HepG2 (cell line): ENCODE measurements around the gene RARG. TPM values are rescaled to one million over a fixed set of nuclear protein-coding genes. Genes with fewer than 3 reads are reported as not detected.

Source experiments
- CREB1 ChIP-seq, 2 experiments: fragments of 450-650 bp in 1 of 2; IDR thresholded peaks; 2 replicates each; pipeline ENCODE4 v1.6.1; 2016 to 2017; ENCODE audit warnings: control low read depth in 1 of 2, mild to moderate bottlenecking in 1 of 2, missing compliant biosample characterization in 1 of 2, missing genetic modification characterization in 1 of 2
- HIVEP1 ChIP-seq: sonication (generic); formaldehyde crosslinking; IDR thresholded peaks from 2 replicates; pipeline ENCODE4 v1.4.0; 2020; ENCODE audit warnings: mild to moderate bottlenecking, missing genetic modification reagents
- HOXA3 ChIP-seq: sonication (generic); formaldehyde crosslinking; IDR thresholded peaks from 2 replicates; pipeline ENCODE4 v1.5.0; 2020; ENCODE audit warnings: missing genetic modification reagents
- KLF12 ChIP-seq: sonication (generic); formaldehyde crosslinking; IDR thresholded peaks from 2 replicates; pipeline ENCODE4 v1.4.0; 2020; ENCODE audit warnings: missing genetic modification reagents, borderline replicate concordance
- LCORL ChIP-seq, 2 experiments: fragments of 450-650 bp in 1 of 2; sonication (generic) in 1 of 2; formaldehyde crosslinking in 1 of 2; IDR thresholded peaks; 2 replicates each; pipeline versions ENCODE4 v1.5.0 to v1.6.1; 2017 to 2020; ENCODE audit warnings: antibody characterized with exemption in 1 of 2, missing genetic modification reagents in 1 of 2
- LRRFIP1 ChIP-seq: sonication (generic); formaldehyde crosslinking; conservative IDR thresholded peaks from 2 replicates; pipeline ENCODE4 v1.4.0; 2020; ENCODE audit warnings: missing genetic modification reagents
- MED1 ChIP-seq: sonication (generic); formaldehyde crosslinking; IDR thresholded peaks from 2 replicates; pipeline ENCODE4 v1.4.0; 2020; ENCODE audit warnings: missing genetic modification reagents
- MTF2 ChIP-seq: sonication (generic); formaldehyde crosslinking; IDR thresholded peaks from 2 replicates; pipeline ENCODE4 v1.5.0; 2020; ENCODE audit warnings: missing genetic modification reagents, borderline replicate concordance
- PRDM10 ChIP-seq: sonication (generic); formaldehyde crosslinking; IDR thresholded peaks from 2 replicates; pipeline ENCODE4 v1.4.0; 2020; ENCODE audit warnings: low read depth, missing genetic modification reagents
- RXRB ChIP-seq: IDR thresholded peaks from 2 replicates; pipeline ENCODE4 v1.6.1; 2016; ENCODE audit warnings: borderline replicate concordance, missing genetic modification reagents, missing compliant biosample characterization
- SOX13 ChIP-seq, 3 experiments: fragments of 450-650 bp in 1 of 3; sonication (generic) in 1 of 3; formaldehyde crosslinking in 1 of 3; IDR thresholded peaks in 2 of 3; conservative IDR thresholded peaks in 1 of 3; 2 replicates each; pipeline versions ENCODE4 v1.5.0 to v1.6.1; 2016 to 2020; ENCODE audit warnings: antibody characterized with exemption in 1 of 3, mild to moderate bottlenecking in 1 of 3, missing compliant biosample characterization in 1 of 3, missing genetic modification reagents in 1 of 3, moderate library complexity in 1 of 3
- SRSF9 ChIP-seq: fragments of 200-400 bp; formaldehyde crosslinking; IDR thresholded peaks from 2 replicates; pipeline ENCODE4 v1.6.1; 2018; ENCODE audit warnings: borderline replicate concordance, mild to moderate bottlenecking, low read depth, low read length; ENCODE audit not compliant: insufficient read depth, poor library complexity, severe bottlenecking
- ZBTB14 ChIP-seq: sonication (generic); formaldehyde crosslinking; IDR thresholded peaks from 2 replicates; pipeline ENCODE4 v1.4.0; 2020; ENCODE audit warnings: missing genetic modification reagents
- ZFAT ChIP-seq: sonication (generic); formaldehyde crosslinking; conservative IDR thresholded peaks from 2 replicates; pipeline ENCODE4 v1.8.1; 2023; ENCODE audit warnings: missing genetic modification reagents, inconsistent platforms
- ZNF281 ChIP-seq: sonication (generic); formaldehyde crosslinking; IDR thresholded peaks from 2 replicates; pipeline ENCODE4 v1.4.0; 2020; ENCODE audit warnings: missing genetic modification reagents, borderline replicate concordance
- ZNF766 ChIP-seq: sonication (generic); formaldehyde crosslinking; IDR thresholded peaks from 2 replicates; pipeline ENCODE4 v1.5.0; 2020; ENCODE audit warnings: missing genetic modification reagents, borderline replicate concordance
- ZNF776 ChIP-seq: sonication (generic); formaldehyde crosslinking; IDR thresholded peaks from 2 replicates; pipeline ENCODE4 v1.4.0; 2020; ENCODE audit warnings: mild to moderate bottlenecking, missing genetic modification reagents
- ZNF777 ChIP-seq: sonication (generic); formaldehyde crosslinking; IDR thresholded peaks from 2 replicates; pipeline ENCODE4 v1.4.0; 2020; ENCODE audit warnings: missing genetic modification reagents
- polyA plus RNA-seq, 8 experiments: library from polyadenylated mRNA; depleted of rRNA in 3 of 8; stranded (reverse) in 7 of 8; unstranded in 1 of 8; fragments of >200 nt; fragmentation: Illumina TruSeq in 4 of 8; extraction: Trizol in 4 of 8; gene quantifications; 2 replicates each; pipeline versions ENCODE4 v1.2.1 to v1.2.3, GENCODE V29; 2011 to 2016; ENCODE audit warnings: low read depth in 4 of 8, missing spikeins in 1 of 8, mixed read lengths in 1 of 8; ENCODE audit not compliant: insufficient read depth in 1 of 8
- total RNA-seq, 5 experiments: library from RNA; depleted of rRNA; stranded (reverse); fragments of >200 nt; fragmentation: Illumina TruSeq; extraction: Trizol; gene quantifications; 2 replicates each; pipeline ENCODE4 v1.2.3, GENCODE V29; 2016; ENCODE audit warnings: low read depth in 1 of 5

The RARG gene
- total and polyA plus RNA-seq, 2 of the 13 experiments (the other 11 are each of a cell fraction or from before 2014, with no cell fraction given) = 0.77 to 1.5 TPM

- TF ChIP-seq PRDM10 (CRISPR knock-in tag) (peak; percentile 88), MTF2 (peak; percentile 4; the same call in 1 of the 2 replicates), ZNF776 (CRISPR knock-in tag) (peak; percentile 36; the same call in 1 of the 2 replicates), ZBTB14 (CRISPR knock-in tag) (peak; percentile 97), ZNF281 (CRISPR knock-in tag) (peak; percentile 52; the same call in 1 of the 2 replicates), MED1 (0 out of 2 replicates have a peak, but pooled peaks have one; percentile 44), HIVEP1 (CRISPR knock-in tag) (no peak), CREB1 (IDR thresholded peaks at IDR 0.05) (no peak), CREB1 (CRISPR knock-in tag; IDR thresholded peaks at IDR 0.05) (no peak), KLF12 (CRISPR knock-in tag) (0 out of 2 replicates have a peak, but pooled peaks have one; percentile 35), ZNF777 (peak; percentile 59), RXRB (CRISPR knock-in tag) (peak; percentile 60; the same call in 1 of the 2 replicates), SOX13 (IDR thresholded peaks at IDR 0.05) (no peak), SOX13 (CRISPR knock-in tag; conservative IDR thresholded peaks at IDR 0.05 in 1 of 2, IDR thresholded peaks at IDR 0.05 in 1 of 2) (peak in 1 of 2 experiments; percentile 31; a peak in 1 of 4 replicates), LCORL (IDR thresholded peaks at IDR 0.05) (no peak), LCORL (CRISPR knock-in tag; IDR thresholded peaks at IDR 0.05) (no peak), HOXA3 (CRISPR knock-in tag) (peak; percentile 43), SRSF9 (no peak), LRRFIP1 (CRISPR knock-in tag) (no peak), ZFAT (CRISPR knock-in tag) (no peak), ZNF766 (CRISPR knock-in tag) (no peak)
Measured at GRCh38 chr12:53220694-53221202, 11.3 kb downstream of the RARG start (continued).
